Fibroblast of skin of right biceps (primary cell): ENCODE data around the gene CCL1.
"Not testable (repeated sequence)": the region's sequence is repeated elsewhere in the genome, so short reads cannot be mapped to it uniquely, and the experiment has no call there.

Source experiments
- DNase-seq: peaks from one replicate; pipeline ENCODE4 v3.0.0-alpha.2; 2013

CCL1 gene

DNA sequence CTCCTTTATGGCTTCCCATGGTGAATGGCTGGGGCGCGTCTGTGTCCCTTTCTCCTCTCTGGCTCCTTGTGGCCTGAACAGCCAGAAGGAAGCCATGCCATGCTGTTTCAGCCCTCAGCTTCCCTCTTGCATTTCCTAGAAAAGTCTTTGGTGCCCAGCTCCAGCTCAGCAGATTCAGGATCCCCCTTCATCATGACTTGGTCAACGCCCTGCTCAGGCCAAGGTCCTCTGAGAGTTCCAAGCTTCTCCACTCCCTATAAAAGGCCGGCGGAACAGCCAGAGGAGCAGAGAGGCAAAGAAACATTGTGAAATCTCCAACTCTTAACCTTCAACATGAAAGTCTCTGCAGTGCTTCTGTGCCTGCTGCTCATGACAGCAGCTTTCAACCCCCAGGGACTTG lies 6.8 kb downstream of the CCL1 start, which contains the start of gene CCL13:
TSS of gene CCL13 (plus strand) at position 287 of the 400 bp plus-strand sequence. CDS start at position 334, 47 bp downstream.
- no peak for DNase-seq

- DNase-seq = no peak
These were observed 8.4 kb downstream of the CCL1 start for GRCh38 chr17:34354637-34355036.

GRCh38 chr17:34352191-34352590 lies 10.8 kb downstream of the CCL1 start:
- no peak for DNase-seq

DNA sequence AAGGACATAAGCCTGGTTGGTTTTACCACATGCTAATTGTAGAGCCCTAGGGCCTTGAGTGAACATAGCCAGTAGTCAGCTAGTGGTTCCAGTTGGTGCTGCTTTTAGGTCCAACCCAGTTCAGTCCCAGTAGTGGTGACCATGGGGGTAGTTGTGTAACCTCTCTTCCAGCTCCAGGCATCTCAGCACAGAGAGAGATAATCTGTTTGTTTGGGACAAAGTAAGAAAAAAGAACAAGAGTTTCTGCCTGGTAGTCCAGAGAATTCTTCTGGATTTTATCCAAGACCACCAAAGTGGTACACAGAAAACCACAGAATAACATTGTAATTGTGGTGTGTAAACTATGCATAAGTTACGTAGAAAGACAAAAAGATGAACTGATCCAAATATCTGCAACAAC lies 11.9 kb downstream of the CCL1 start:
- no peak for DNase-seq

GRCh38 chr17:34349751-34350150 lies 13.3 kb downstream of the CCL1 start:
- DNase-seq = no peak

GRCh38 chr17:34347063-34347462 lies 16.0 kb downstream of the CCL1 start:
- no peak for DNase-seq

DNA sequence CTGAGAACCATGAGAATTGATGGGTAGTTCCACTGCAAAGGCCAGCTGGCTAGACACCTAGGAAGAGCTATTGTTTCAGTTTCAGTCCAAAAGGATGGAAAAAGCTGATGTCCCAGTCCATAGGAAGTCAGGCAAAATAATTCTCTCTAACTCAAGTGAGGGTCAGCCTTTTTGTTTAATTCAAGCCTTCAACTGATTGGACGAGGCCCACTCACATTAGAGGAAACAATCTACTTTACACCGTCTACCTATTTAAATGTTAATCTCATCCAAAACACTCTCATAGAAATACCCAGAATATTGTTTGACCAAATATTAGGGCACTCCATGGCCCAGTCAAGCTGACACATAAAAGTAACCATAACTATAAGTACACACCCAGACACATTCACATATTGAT lies 21.1 kb downstream of the CCL1 start:
- no peak for DNase-seq

DNA sequence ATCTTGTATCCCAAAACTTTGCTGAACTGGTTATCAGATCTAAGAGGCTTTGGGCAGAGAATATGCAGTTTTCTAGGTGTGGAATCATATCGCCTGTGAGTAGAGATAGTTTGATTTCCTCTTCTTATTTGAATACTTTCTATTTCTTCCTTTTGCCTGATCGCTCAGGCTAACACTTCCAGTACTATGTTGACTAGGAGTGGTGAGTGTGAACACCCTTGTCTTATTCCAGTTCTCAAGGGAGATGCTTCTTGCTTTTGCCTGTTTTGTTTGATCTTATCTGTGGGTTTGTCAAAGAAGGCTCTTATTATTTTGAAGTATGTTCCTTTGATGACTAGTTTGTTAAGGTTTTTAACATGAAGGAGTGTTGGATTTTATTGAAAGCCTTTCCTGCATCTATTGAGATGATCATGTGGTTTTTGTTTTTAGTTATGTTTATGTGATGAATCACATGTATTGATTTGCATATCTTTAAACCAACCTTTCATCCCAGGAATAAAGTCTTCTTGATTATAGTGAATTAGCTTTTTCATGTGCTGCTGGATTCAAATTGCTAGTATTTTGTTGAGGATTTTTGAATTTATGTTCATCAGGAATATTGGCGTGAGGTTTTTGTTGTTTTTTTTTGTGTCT lies 23.8 kb downstream of the CCL1 start:
- no peak for DNase-seq

GRCh38 chr17:34337701-34338100 lies 25.3 kb downstream of the CCL1 start:
- no peak for DNase-seq

DNA sequence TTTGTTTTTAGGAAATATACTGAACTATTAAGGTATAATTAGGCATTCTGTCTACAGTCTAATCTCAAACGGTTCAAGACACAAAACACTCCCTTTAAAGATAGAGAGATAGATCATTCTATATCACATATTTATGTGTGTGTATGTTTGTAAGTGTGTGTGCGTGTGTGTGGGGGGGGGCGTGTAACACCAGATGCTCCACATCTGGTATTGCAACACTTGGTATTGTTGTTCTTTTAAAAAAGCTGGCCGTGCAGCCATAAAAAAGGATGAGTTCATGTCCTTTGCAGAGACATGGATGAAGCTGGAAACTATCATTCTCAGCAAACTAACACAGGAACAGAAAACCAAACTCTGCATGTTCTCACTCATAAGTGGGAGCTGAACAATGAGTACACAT lies 35.5 kb downstream of the CCL1 start:
- not testable (repeated sequence) for DNase-seq

- no peak for DNase-seq
These were observed 41.1 kb downstream of the CCL1 start for GRCh38 chr17:34321964-34322363.

- no peak for DNase-seq
These were observed 44.0 kb downstream of the CCL1 start, which contains the start of gene CCL8 for GRCh38 chr17:34319039-34319483. Gene CCL8 (plus strand): TSS chr17:34319435. CDS start chr17:34319502, 67 bp downstream.

DNA sequence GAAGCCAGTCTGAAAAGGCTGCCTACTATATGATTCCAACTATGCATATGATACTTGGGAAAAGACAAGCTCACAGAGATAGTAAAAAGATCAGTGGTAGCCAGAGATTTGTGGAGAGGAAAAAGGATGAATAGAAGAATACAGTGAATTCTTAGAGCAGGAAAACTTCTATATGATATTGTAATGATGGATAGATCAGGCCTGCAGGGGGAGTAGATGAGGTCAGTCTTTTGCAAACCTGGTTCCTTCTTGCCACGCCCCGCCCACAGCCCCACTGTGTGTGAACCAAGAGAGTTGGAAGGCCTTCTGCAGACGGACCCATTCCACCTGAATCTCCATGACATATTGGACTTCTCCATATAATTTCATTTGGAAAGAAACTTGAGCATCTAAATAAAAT lies 44.6 kb downstream of the CCL1 start:
- no peak for DNase-seq

GRCh38 chr17:34314279-34314678 lies 48.8 kb downstream of the CCL1 start:
- peak; percentile 32 for DNase-seq

GRCh38 chr17:34313164-34313563 lies 49.9 kb downstream of the CCL1 start:
- no peak for DNase-seq

GRCh38 chr17:34312080-34312479 lies 51.0 kb downstream of the CCL1 start:
- peak; percentile 75 for DNase-seq

DNA sequence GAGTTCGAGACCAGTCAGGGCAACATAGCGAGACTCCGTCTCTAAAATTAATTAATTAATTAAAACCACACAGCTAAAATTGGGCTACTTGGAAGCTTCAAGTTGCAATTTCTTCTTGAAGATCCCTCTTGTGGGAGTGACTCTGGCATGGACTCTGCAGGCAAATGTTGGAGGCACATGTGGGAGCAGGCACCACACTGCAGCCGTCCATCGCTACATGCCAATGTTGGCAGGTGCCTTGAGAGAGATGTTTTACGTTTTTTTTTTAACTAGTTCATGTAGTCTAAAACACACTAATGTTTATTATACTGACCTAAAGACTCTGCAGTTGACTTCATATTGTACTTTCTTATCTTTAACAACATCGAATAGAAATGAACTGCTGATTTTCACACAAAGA lies 51.7 kb downstream of the CCL1 start:
- DNase-seq = no peak
